Measurements from ENCODE around the gene MYZAP.

GRCh38 chr15:57619746-57620145, 28.0 kb downstream of the MYZAP start:
- TF ChIP-seq EZH2 (IDR thresholded peaks at IDR 0.05; ENCODE audit: borderline replicate concordance, control insufficient read depth, low read depth, low read length) (no peak), GABPA (IDR thresholded peaks at IDR 0.05; ENCODE audit: low read depth) (no peak), TCF3 (IDR thresholded peaks at IDR 0.05; ENCODE audit: borderline replicate concordance, insufficient read depth, low read depth, low read length) (no peak), JUND (IDR thresholded peaks at IDR 0.05; ENCODE audit: low read depth, low read length) (no peak)

Measured in GM12878 (cell line).